Calu3 (cell line): Measurements from ENCODE around the gene ZNF417. TPM values are rescaled to one million over a fixed set of nuclear protein-coding genes. Genes with fewer than 3 reads are reported as not detected.

Experiments
- BruUV-seq: library from RNA; stranded (reverse); fragments of 400-500 nt; replicated peaks from 2 replicates; lab custom pipeline; 2021; lab: Mats Ljungman, UMichigan
- CTCF ChIA-PET: fragments of 300-600 bp; sonication (Branson Sonifier 250); formaldehyde crosslinking; loops from one replicate; lab custom pipeline; 2022; ENCODE audit warnings: antibody characterized with exemption; lab: Charles Lee
- DNase-seq: peaks from one replicate; pipeline ENCODE4 v3.0.0; 2022
- H3K27ac Mint-ChIP-seq: one replicate; pipeline ENCODE4 v1.8.0; 2022; ENCODE audit warnings: mixed read lengths; ENCODE audit not compliant: unreplicated experiment
- H3K27me3 Mint-ChIP-seq: one replicate; pipeline ENCODE4 v1.8.0; 2022; ENCODE audit warnings: mixed read lengths; ENCODE audit not compliant: unreplicated experiment
- H3K36me3 Mint-ChIP-seq: one replicate; pipeline ENCODE4 v1.8.0; 2022; ENCODE audit warnings: mild to moderate bottlenecking, moderate library complexity, mixed read lengths; ENCODE audit not compliant: insufficient read depth, unreplicated experiment
- H3K4me1 Mint-ChIP-seq: one replicate; pipeline ENCODE4 v1.8.0; 2022; ENCODE audit warnings: mild to moderate bottlenecking, low read depth, mixed read lengths; ENCODE audit not compliant: unreplicated experiment
- H3K4me3 Mint-ChIP-seq: one replicate; pipeline ENCODE4 v1.8.0; 2022; ENCODE audit warnings: mild to moderate bottlenecking, low read depth, moderate library complexity, mixed read lengths; ENCODE audit not compliant: unreplicated experiment
- H3K9me3 Mint-ChIP-seq: one replicate; pipeline ENCODE4 v1.8.0; 2022; ENCODE audit warnings: low read depth, mixed read lengths; ENCODE audit not compliant: unreplicated experiment
- CTCF ChIP-seq: fragments of 200-600 bp; IDR thresholded peaks from one replicate; pipeline ENCODE4 v1.8.0; 2022; ENCODE audit warnings: antibody characterized with exemption; ENCODE audit not compliant: unreplicated experiment
- intact Hi-C: fragments of 100-400 bp; cut with micrococcal nuclease; formaldehyde crosslinking; loops from one replicate; pipeline ENCODE4 v1.10.0; 2022; ENCODE audit not compliant: unreplicated experiment
- total RNA-seq: library from RNA; stranded (reverse); gene quantifications from 2 replicates; pipeline ENCODE4 v1.2.3, GENCODE V29; 2022

ZNF417 gene
- total RNA-seq, 1 experiment from 2014 or later = 17.2 TPM

- no peak overlapping the region for H3K27ac Mint-ChIP-seq
- H3K27me3 Mint-ChIP-seq = no peaks in the 10 kb centered on the region
- BruUV-seq = no TSS peak
- CTCF ChIA-PET = interaction anchor here (0.6 kb wide), 1 partner anchor 344 kb away, joined by 5 read pairs; no protein-coding TSS in a partner anchor
- no peaks in the 10 kb centered on the region for H3K36me3 Mint-ChIP-seq
- H3K4me1 Mint-ChIP-seq = no peaks in the 10 kb centered on the region
- no peak for TF ChIP-seq CTCF
- no peak for DNase-seq
- intact Hi-C loops = no loop called here
- H3K4me3 Mint-ChIP-seq = no peak overlapping the region
- H3K9me3 Mint-ChIP-seq = peaks cover 18% of the 10 kb centered on the region
Measured at GRCh38 chr19:57927587-57927986, 11.2 kb upstream of the ZNF417 start.

- no peaks in the 10 kb centered on the region for H3K27me3 Mint-ChIP-seq
- no peak for TF ChIP-seq CTCF
- CTCF ChIA-PET = no interaction called here
- H3K4me1 Mint-ChIP-seq = peaks cover 11% of the 10 kb centered on the region
- no TSS peak for BruUV-seq
- no peak overlapping the region for H3K27ac Mint-ChIP-seq
- H3K4me3 Mint-ChIP-seq = no peak overlapping the region
- peaks cover 56% of the 10 kb centered on the region for H3K36me3 Mint-ChIP-seq
- no peak for DNase-seq
- peaks cover 34% of the 10 kb centered on the region for H3K9me3 Mint-ChIP-seq
- intact Hi-C loops = no loop called here
Measured at GRCh38 chr19:57914531-57914930, 1.9 kb downstream of the ZNF417 start.

GRCh38 chr19:57907394-57907793, 9.0 kb downstream of the ZNF417 start:
- Mint-ChIP-seq H3K9me3 (peaks cover 18% of the 10 kb centered on the region), H3K4me3 (no peak overlapping the region), H3K27me3 (no peaks in the 10 kb centered on the region), H3K4me1 (no peaks in the 10 kb centered on the region), H3K27ac (no peak overlapping the region), H3K36me3 (peaks cover 20% of the 10 kb centered on the region)
- intact Hi-C loops = no loop called here
- BruUV-seq = no TSS peak
- CTCF ChIA-PET = no interaction called here
- no peak for TF ChIP-seq CTCF
- DNase-seq = no peak

GRCh38 chr19:57905258-57905657, 11.1 kb downstream of the ZNF417 start:
- intact Hi-C loops = no loop called here
- TF ChIP-seq CTCF = no peak
- Mint-ChIP-seq H3K4me3 (no peak overlapping the region), H3K36me3 (peaks cover 3% of the 10 kb centered on the region), H3K27me3 (no peaks in the 10 kb centered on the region), H3K4me1 (no peaks in the 10 kb centered on the region), H3K9me3 (peaks cover 14% of the 10 kb centered on the region), H3K27ac (no peak overlapping the region)
- BruUV-seq = no TSS peak
- no peak for DNase-seq
- CTCF ChIA-PET = no interaction called here
